Stromal cell of bone marrow (primary cell): ENCODE measurements around the gene GSTM1.

ENCODE experiments used
- DNase-seq: peaks from one replicate; pipeline ENCODE4 v3.0.0-alpha.2; 2012; ENCODE audit warnings: low read depth

Gene GSTM1

GRCh38 chr1:109728870-109729269 lies 41.3 kb downstream of the GSTM1 start:
- no peak for DNase-seq

- DNase-seq: no peak
Observed at GRCh38 chr1:109730666-109731065, 43.0 kb downstream of the GSTM1 start.

- DNase-seq: no peak
Observed at GRCh38 chr1:109732390-109732881, 44.8 kb downstream of the GSTM1 start.

- no peak for DNase-seq
Observed at GRCh38 chr1:109733236-109733870, 45.7 kb downstream of the GSTM1 start.

GRCh38 chr1:109739738-109740614 lies 52.4 kb downstream of the GSTM1 start:
- DNase-seq: peak; percentile 21

- no peak for DNase-seq
Observed at GRCh38 chr1:109740615-109741373, 53.2 kb downstream of the GSTM1 start, which contains the start of gene GSTM3. Gene GSTM3 (minus strand): TSS chr1:109741038. CDS start chr1:109740287, 751 bp downstream.
